Neuron (in vitro differentiated cells): ENCODE measurements around the gene NUP35.

Source experiments
- H2AFZ ChIP-seq: one replicate; pipeline ENCODE4 v1.6.1; 2013; ENCODE audit warnings: low read depth, mild to moderate bottlenecking, inconsistent platforms, low read length, moderate library complexity
- H3K27me3 ChIP-seq: one replicate; pipeline ENCODE4 v1.6.1; 2013; ENCODE audit warnings: low read length; ENCODE audit not compliant: insufficient read depth
- H3K36me3 ChIP-seq: one replicate; pipeline ENCODE4 v1.6.1; 2013; ENCODE audit warnings: low read length; ENCODE audit not compliant: insufficient read depth
- H3K4me1 ChIP-seq: one replicate; pipeline ENCODE4 v1.6.1; 2013; ENCODE audit warnings: low read length; ENCODE audit not compliant: insufficient read depth
- H3K4me3 ChIP-seq: 2 replicates; pipeline ENCODE4 v1.5.1; 2013; ENCODE audit warnings: mild to moderate bottlenecking, low read length, moderate library complexity
- H3K9me3 ChIP-seq: one replicate; pipeline ENCODE4 v1.6.1; 2013; ENCODE audit warnings: low read length

Gene NUP35

GRCh38 chr2:183124222-183124956 lies at the start of gene NUP35:
Gene NUP35 (plus strand): TSS chr2:183124443. CDS start chr2:183124458, 15 bp downstream.
- peaks cover 8% of the 10 kb centered on the region for H3K36me3 ChIP-seq
- H3K9me3 ChIP-seq: no peaks in the 10 kb centered on the region
- peaks cover 11% of the 10 kb centered on the region for H3K4me1 ChIP-seq
- peak within 1 kb of the TSS; percentile 75 for H3K4me3 ChIP-seq
- no peaks in the 10 kb centered on the region for H3K27me3 ChIP-seq
- peak within 1 kb of the TSS; percentile 92 for H2AFZ ChIP-seq

GRCh38 chr2:183078163-183078463 lies 46.1 kb upstream of the NUP35 start:
- peak overlapping the region; percentile 87 for H2AFZ ChIP-seq
- H3K4me1 ChIP-seq: peaks cover 4% of the 10 kb centered on the region
- H3K36me3 ChIP-seq: no peaks in the 10 kb centered on the region
- H3K27me3 ChIP-seq: peaks cover 6% of the 10 kb centered on the region
- H3K4me3 ChIP-seq: peak overlapping the region; percentile 52
- H3K9me3 ChIP-seq: no peaks in the 10 kb centered on the region

GRCh38 chr2:183078464-183079138 lies 45.6 kb upstream of the NUP35 start, which contains the start of gene DUSP19:
Gene DUSP19 (plus strand): TSS chr2:183078747. CDS start chr2:183078934, 187 bp downstream.
- H3K36me3 ChIP-seq: no peaks in the 10 kb centered on the region
- peaks cover 6% of the 10 kb centered on the region for H3K27me3 ChIP-seq
- H3K4me3 ChIP-seq: peak within 1 kb of the TSS; percentile 52
- H3K9me3 ChIP-seq: no peaks in the 10 kb centered on the region
- H2AFZ ChIP-seq: peak within 1 kb of the TSS; percentile 87
- peaks cover 4% of the 10 kb centered on the region for H3K4me1 ChIP-seq

GRCh38 chr2:183079139-183079775 lies 45.0 kb upstream of the NUP35 start:
- Histone ChIP-seq H3K4me1 (peaks cover 4% of the 10 kb centered on the region), H3K36me3 (no peaks in the 10 kb centered on the region)

GRCh38 chr2:183081911-183082310 lies 42.3 kb upstream of the NUP35 start:
- H3K4me1 ChIP-seq: peaks cover 4% of the 10 kb centered on the region
- no peaks in the 10 kb centered on the region for H3K36me3 ChIP-seq
- no peak overlapping the region for H2AFZ ChIP-seq
- no peak overlapping the region for H3K4me3 ChIP-seq
- H3K9me3 ChIP-seq: no peaks in the 10 kb centered on the region
- no peaks in the 10 kb centered on the region for H3K27me3 ChIP-seq

More at GRCh38 chr2:183079139-183079775, 45.0 kb upstream of the NUP35 start:
- H3K9me3 ChIP-seq: no peaks in the 10 kb centered on the region
- H2AFZ ChIP-seq: peak overlapping the region; percentile 87
- peak overlapping the region; percentile 52 for H3K4me3 ChIP-seq
- peaks cover 6% of the 10 kb centered on the region for H3K27me3 ChIP-seq

GRCh38 chr2:183088061-183088460 lies 36.2 kb upstream of the NUP35 start:
- H3K36me3 ChIP-seq: no peaks in the 10 kb centered on the region
- no peak overlapping the region for H2AFZ ChIP-seq
- H3K27me3 ChIP-seq: no peaks in the 10 kb centered on the region
- H3K4me1 ChIP-seq: no peaks in the 10 kb centered on the region
- no peak overlapping the region for H3K4me3 ChIP-seq
- H3K9me3 ChIP-seq: no peaks in the 10 kb centered on the region

- Histone ChIP-seq H3K4me3 (no peak overlapping the region), H3K4me1 (no peaks in the 10 kb centered on the region), H3K36me3 (no peaks in the 10 kb centered on the region), H2AFZ (no peak overlapping the region), H3K27me3 (no peaks in the 10 kb centered on the region), H3K9me3 (no peaks in the 10 kb centered on the region)
These were observed 34.9 kb upstream of the NUP35 start for GRCh38 chr2:183089192-183089851.

GRCh38 chr2:183091318-183091953 lies 32.8 kb upstream of the NUP35 start:
- H3K4me3 ChIP-seq: no peak overlapping the region

GRCh38 chr2:183091954-183092345 lies 32.3 kb upstream of the NUP35 start:
- Histone ChIP-seq H3K36me3 (no peaks in the 10 kb centered on the region), H3K9me3 (no peaks in the 10 kb centered on the region), H3K4me3 (no peak overlapping the region), H2AFZ (no peak overlapping the region), H3K27me3 (no peaks in the 10 kb centered on the region), H3K4me1 (no peaks in the 10 kb centered on the region)

More at GRCh38 chr2:183091318-183091953, 32.8 kb upstream of the NUP35 start:
- Histone ChIP-seq H3K36me3 (no peaks in the 10 kb centered on the region), H3K4me1 (no peaks in the 10 kb centered on the region), H3K27me3 (no peaks in the 10 kb centered on the region), H2AFZ (no peak overlapping the region), H3K9me3 (no peaks in the 10 kb centered on the region)

GRCh38 chr2:183093857-183094657 lies 30.2 kb upstream of the NUP35 start:
- Histone ChIP-seq H3K36me3 (no peaks in the 10 kb centered on the region), H3K27me3 (no peaks in the 10 kb centered on the region), H3K4me3 (no peak overlapping the region), H3K4me1 (no peaks in the 10 kb centered on the region), H2AFZ (no peak overlapping the region), H3K9me3 (no peaks in the 10 kb centered on the region)

GRCh38 chr2:183105402-183106134 lies 18.7 kb upstream of the NUP35 start:
- no peaks in the 10 kb centered on the region for H3K9me3 ChIP-seq
- H2AFZ ChIP-seq: no peak overlapping the region
- H3K4me1 ChIP-seq: no peaks in the 10 kb centered on the region
- no peak overlapping the region for H3K4me3 ChIP-seq
- H3K27me3 ChIP-seq: no peaks in the 10 kb centered on the region
- H3K36me3 ChIP-seq: no peaks in the 10 kb centered on the region
